Neural cell (in vitro differentiated cells): ENCODE results near the gene ZNF808. TPM values are rescaled to one million over a fixed set of nuclear protein-coding genes. Genes with fewer than 3 reads are reported as not detected.

Experiments
- H2AFZ ChIP-seq: fragments of 200-600, 300-800 bp; sonication (generic), shearing (Covaris generic); 2 replicates; pipeline ENCODE4 v1.6.0; 2014; ENCODE audit warnings: low read depth, mild to moderate bottlenecking, antibody characterized with exemption, low read length, moderate library complexity
- H3F3A ChIP-seq: fragments of 200-600 bp; shearing (Covaris generic); 2 replicates; pipeline ENCODE4 v1.6.1; 2016; ENCODE audit warnings: mild to moderate bottlenecking, moderate library complexity, mixed read lengths, antibody characterized with exemption, low read length; ENCODE audit not compliant: insufficient read depth, poor library complexity, severe bottlenecking
- H3K27ac ChIP-seq: fragments of 200-600, 300-800 bp; sonication (generic), shearing (Covaris generic); 2 replicates; pipeline ENCODE4 v1.5.1; 2014; ENCODE audit warnings: mild to moderate bottlenecking, low read length, moderate library complexity
- H3K27me3 ChIP-seq: fragments of 300-800, 200-600 bp; sonication (generic), shearing (Covaris generic); 2 replicates; pipeline ENCODE4 v1.6.0; 2014; ENCODE audit warnings: mild to moderate bottlenecking, low read depth, low read length, moderate library complexity; ENCODE audit not compliant: insufficient read depth
- H3K36me3 ChIP-seq: fragments of 300-800, 200-600 bp; sonication (generic), shearing (Covaris generic); 2 replicates; pipeline ENCODE4 v1.5.1; 2014; ENCODE audit warnings: mild to moderate bottlenecking, antibody characterized with exemption, low read length, moderate library complexity; ENCODE audit not compliant: insufficient read depth
- H3K4me2 ChIP-seq: fragments of 300-800, 200-600 bp; sonication (generic), shearing (Covaris generic); 2 replicates; pipeline ENCODE4 v1.6.0; 2014; ENCODE audit warnings: mild to moderate bottlenecking, low read length
- H3K4me3 ChIP-seq: fragments of 300-800, 200-600 bp; sonication (generic), shearing (Covaris generic); 2 replicates; pipeline ENCODE4 v1.5.1; 2014; ENCODE audit warnings: mild to moderate bottlenecking, low read length, moderate library complexity
- H3K79me2 ChIP-seq: fragments of 200-600 bp; shearing (Covaris generic); replicated peaks from 2 replicates; pipeline ENCODE4 v1.6.0; 2014; ENCODE audit warnings: mild to moderate bottlenecking, low read length, moderate library complexity; ENCODE audit not compliant: insufficient read depth
- H3K9ac ChIP-seq: fragments of 300-800, 200-600 bp; sonication (generic), shearing (Covaris generic); 2 replicates; pipeline ENCODE4 v1.6.1; 2016; ENCODE audit warnings: mild to moderate bottlenecking, low read length, mixed read lengths
- H3K9me2 ChIP-seq: fragments of 200-600 bp; shearing (Covaris generic); 2 replicates; pipeline ENCODE4 v1.6.1; 2016; ENCODE audit warnings: mild to moderate bottlenecking, low read length, mixed read lengths; ENCODE audit not compliant: insufficient read depth
- H3K9me3 ChIP-seq: fragments of 200-600, 300-800 bp; sonication (generic), shearing (Covaris generic); 2 replicates; pipeline ENCODE4 v1.6.1; 2016; ENCODE audit warnings: mild to moderate bottlenecking, mixed run types, low read length, moderate library complexity, mixed read lengths
- H4K20me1 ChIP-seq: fragments of 200-600 bp; shearing (Covaris generic); 2 replicates; pipeline ENCODE4 v1.6.1; 2016; ENCODE audit warnings: mild to moderate bottlenecking, mixed run types; ENCODE audit not compliant: insufficient read depth
- CTCF ChIP-seq: fragments of 450-650 bp; IDR thresholded peaks from 2 replicates; pipeline ENCODE4 v1.5.1; 2014; ENCODE audit warnings: antibody characterized with exemption, mild to moderate bottlenecking, moderate library complexity; ENCODE audit not compliant: poor library complexity, severe bottlenecking
- EP300 ChIP-seq: fragments of 450-650 bp; conservative IDR thresholded peaks from 2 replicates; pipeline ENCODE4 v1.6.1; 2014; ENCODE audit warnings: antibody characterized with exemption, mild to moderate bottlenecking, moderate library complexity; ENCODE audit not compliant: poor library complexity, severe bottlenecking
- EZH2 ChIP-seq: fragments of 200-600, 300-800 bp; shearing (Covaris generic), sonication (generic); IDR thresholded peaks from 2 replicates; pipeline ENCODE4 v1.6.1; 2014; ENCODE audit warnings: antibody characterized with exemption, low read length, borderline replicate concordance, mild to moderate bottlenecking; ENCODE audit not compliant: insufficient read depth, poor library complexity, severe bottlenecking
- MXI1 ChIP-seq: fragments of 450-650 bp; conservative IDR thresholded peaks from 2 replicates; pipeline ENCODE4 v1.6.1; 2014; ENCODE audit warnings: antibody characterized with exemption, mild to moderate bottlenecking; ENCODE audit not compliant: poor library complexity, severe bottlenecking
- POLR2AphosphoS5 ChIP-seq: IDR thresholded peaks from 2 replicates; pipeline ENCODE4 v1.6.1; 2012
- RAD21 ChIP-seq: fragments of 450-650 bp; conservative IDR thresholded peaks from 2 replicates; pipeline ENCODE4 v1.6.1; 2014; ENCODE audit warnings: antibody characterized with exemption, mild to moderate bottlenecking, moderate library complexity
- SMC3 ChIP-seq: fragments of 450-650 bp; conservative IDR thresholded peaks from 2 replicates; pipeline ENCODE4 v1.6.1; 2014; ENCODE audit warnings: antibody characterized with exemption, mild to moderate bottlenecking, moderate library complexity; ENCODE audit not compliant: poor library complexity
- TAF1 ChIP-seq: IDR thresholded peaks from 2 replicates; pipeline ENCODE4 v1.6.1; 2012; ENCODE audit warnings: low read depth
- polyA plus RNA-seq: library from polyadenylated mRNA; depleted of rRNA; stranded (reverse); fragments of >200 nt; gene quantifications from 2 replicates; pipeline ENCODE4 v1.2.3, GENCODE V29; 2014
- TF ChIP-seq, protein P1 (sequence below): IDR thresholded peaks from 2 replicates; pipeline ENCODE4 v1.6.1; 2012; ENCODE audit warnings: borderline replicate concordance

ZNF808 gene
- polyA plus RNA-seq, 1 donor from 2014 or later = 6.5 TPM

DNA sequence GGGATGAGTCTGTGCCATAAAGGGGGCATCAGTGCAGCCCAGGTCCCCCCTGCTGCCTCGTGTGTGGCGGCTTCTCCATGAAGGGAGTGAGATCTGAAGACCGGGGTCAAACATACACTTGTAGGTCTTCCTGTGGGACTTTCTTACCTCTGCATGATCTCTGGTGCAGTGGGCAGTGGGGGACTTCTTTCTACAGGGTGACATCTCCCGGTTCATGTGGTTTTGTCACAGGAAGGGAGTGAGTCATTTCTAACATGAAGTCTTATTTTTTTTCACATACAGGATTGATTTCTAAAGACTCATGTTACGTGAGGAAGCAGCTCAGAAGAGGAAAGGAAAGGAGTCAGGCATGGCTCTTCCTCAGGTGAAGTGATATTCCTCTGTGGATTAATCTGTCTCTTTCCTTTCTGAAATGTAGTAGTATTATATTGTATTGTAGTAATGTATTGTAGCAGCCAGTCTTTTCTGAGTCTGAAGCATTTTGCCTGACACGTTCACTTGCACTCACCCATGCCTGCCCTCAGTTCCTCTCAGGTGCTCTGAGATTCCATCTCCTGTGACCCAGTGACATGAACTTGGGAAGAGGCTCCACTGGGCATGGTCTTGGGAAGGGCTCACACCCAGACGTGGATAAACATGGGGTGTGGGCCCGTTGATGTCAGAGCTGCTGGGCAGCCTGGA, 15.7 kb downstream of the ZNF808 start:
- no peaks in the 10 kb centered on the region for H3K27me3 ChIP-seq
- no peak overlapping the region for H3K9ac ChIP-seq
- TF ChIP-seq EZH2 = no peak
- TF ChIP-seq, protein P1, sequence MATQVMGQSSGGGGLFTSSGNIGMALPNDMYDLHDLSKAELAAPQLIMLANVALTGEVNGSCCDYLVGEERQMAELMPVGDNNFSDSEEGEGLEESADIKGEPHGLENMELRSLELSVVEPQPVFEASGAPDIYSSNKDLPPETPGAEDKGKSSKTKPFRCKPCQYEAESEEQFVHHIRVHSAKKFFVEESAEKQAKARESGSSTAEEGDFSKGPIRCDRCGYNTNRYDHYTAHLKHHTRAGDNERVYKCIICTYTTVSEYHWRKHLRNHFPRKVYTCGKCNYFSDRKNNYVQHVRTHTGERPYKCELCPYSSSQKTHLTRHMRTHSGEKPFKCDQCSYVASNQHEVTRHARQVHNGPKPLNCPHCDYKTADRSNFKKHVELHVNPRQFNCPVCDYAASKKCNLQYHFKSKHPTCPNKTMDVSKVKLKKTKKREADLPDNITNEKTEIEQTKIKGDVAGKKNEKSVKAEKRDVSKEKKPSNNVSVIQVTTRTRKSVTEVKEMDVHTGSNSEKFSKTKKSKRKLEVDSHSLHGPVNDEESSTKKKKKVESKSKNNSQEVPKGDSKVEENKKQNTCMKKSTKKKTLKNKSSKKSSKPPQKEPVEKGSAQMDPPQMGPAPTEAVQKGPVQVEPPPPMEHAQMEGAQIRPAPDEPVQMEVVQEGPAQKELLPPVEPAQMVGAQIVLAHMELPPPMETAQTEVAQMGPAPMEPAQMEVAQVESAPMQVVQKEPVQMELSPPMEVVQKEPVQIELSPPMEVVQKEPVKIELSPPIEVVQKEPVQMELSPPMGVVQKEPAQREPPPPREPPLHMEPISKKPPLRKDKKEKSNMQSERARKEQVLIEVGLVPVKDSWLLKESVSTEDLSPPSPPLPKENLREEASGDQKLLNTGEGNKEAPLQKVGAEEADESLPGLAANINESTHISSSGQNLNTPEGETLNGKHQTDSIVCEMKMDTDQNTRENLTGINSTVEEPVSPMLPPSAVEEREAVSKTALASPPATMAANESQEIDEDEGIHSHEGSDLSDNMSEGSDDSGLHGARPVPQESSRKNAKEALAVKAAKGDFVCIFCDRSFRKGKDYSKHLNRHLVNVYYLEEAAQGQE = no peak
- TF ChIP-seq RAD21 = no peak
- no peak for TF ChIP-seq SMC3
- TF ChIP-seq CTCF = no peak
- no peak for TF ChIP-seq POLR2AphosphoS5
- no peak for TF ChIP-seq MXI1
- TF ChIP-seq EP300 = no peak
- no peak for TF ChIP-seq TAF1
- no peak overlapping the region for H2AFZ ChIP-seq
- H3K4me2 ChIP-seq = no peak overlapping the region
- no peaks in the 10 kb centered on the region for H3K36me3 ChIP-seq
- no peaks in the 10 kb centered on the region for H3K9me2 ChIP-seq
- no peaks in the 10 kb centered on the region for H3F3A ChIP-seq
- no peaks in the 10 kb centered on the region for H4K20me1 ChIP-seq
- H3K4me3 ChIP-seq = no peak overlapping the region
- H3K79me2 ChIP-seq = no peaks in the 10 kb centered on the region
- H3K27ac ChIP-seq = no peak overlapping the region
- H3K9me3 ChIP-seq = no peaks in the 10 kb centered on the region

GRCh38 chr19:52554216-52554971, 26.9 kb downstream of the ZNF808 start:
- no peak for TF ChIP-seq CTCF
- TF ChIP-seq POLR2AphosphoS5 = no peak
- no peak for TF ChIP-seq MXI1
- no peak for TF ChIP-seq RAD21
- no peak for TF ChIP-seq SMC3
- TF ChIP-seq EP300 = no peak
- TF ChIP-seq, protein P1 = no peak
- TF ChIP-seq EZH2 = no peak
- TF ChIP-seq TAF1 = no peak
- no peaks in the 10 kb centered on the region for H3K9me2 ChIP-seq
- no peak overlapping the region for H2AFZ ChIP-seq
- H4K20me1 ChIP-seq = no peaks in the 10 kb centered on the region
- peaks cover 15% of the 10 kb centered on the region for H3K36me3 ChIP-seq
- H3K4me3 ChIP-seq = no peak overlapping the region
- no peaks in the 10 kb centered on the region for H3K27me3 ChIP-seq
- H3K27ac ChIP-seq = no peak overlapping the region
- no peak overlapping the region for H3K4me2 ChIP-seq
- H3K79me2 ChIP-seq = no peaks in the 10 kb centered on the region
- H3K9me3 ChIP-seq = peaks cover 8% of the 10 kb centered on the region
- no peak overlapping the region for H3K9ac ChIP-seq
- no peaks in the 10 kb centered on the region for H3F3A ChIP-seq
